GM18520 (cell line): Measurements from ENCODE around the gene GZMM.
"Not testable (repeated sequence)": the region's sequence is repeated elsewhere in the genome, so short reads cannot be mapped to it uniquely, and the experiment has no call there.

Source experiments
- ATAC-seq: cut with Tn5 transposase; IDR thresholded peaks from one replicate; pipeline ENCODE4 v1.9.1; 2021; ENCODE audit not compliant: unreplicated experiment

Gene GZMM

DNA sequence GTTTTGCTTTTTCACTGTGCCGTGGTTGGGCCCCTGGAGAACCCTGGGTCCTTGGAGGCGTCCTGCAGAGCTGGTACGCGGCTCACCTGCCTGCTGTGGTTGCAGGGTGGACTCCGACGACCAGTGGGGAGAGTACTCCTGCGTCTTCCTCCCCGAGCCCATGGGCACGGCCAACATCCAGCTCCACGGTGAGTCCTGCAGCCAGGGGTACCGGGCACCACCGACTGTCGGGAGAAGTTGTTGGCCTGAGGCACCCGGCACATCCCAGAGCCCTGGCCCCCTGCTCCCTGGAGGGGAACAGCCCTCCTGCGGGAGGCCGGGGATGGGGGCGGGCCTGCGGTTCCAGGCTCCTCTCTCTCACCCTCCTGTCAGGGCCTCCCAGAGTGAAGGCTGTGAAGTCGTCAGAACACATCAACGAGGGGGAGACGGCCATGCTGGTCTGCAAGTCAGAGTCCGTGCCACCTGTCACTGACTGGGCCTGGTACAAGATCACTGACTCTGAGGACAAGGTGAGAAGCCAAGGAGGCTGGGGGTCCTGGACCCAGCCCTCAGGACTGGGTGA is 36.5 kb downstream of the GZMM start:
- ATAC-seq = no peak

DNA sequence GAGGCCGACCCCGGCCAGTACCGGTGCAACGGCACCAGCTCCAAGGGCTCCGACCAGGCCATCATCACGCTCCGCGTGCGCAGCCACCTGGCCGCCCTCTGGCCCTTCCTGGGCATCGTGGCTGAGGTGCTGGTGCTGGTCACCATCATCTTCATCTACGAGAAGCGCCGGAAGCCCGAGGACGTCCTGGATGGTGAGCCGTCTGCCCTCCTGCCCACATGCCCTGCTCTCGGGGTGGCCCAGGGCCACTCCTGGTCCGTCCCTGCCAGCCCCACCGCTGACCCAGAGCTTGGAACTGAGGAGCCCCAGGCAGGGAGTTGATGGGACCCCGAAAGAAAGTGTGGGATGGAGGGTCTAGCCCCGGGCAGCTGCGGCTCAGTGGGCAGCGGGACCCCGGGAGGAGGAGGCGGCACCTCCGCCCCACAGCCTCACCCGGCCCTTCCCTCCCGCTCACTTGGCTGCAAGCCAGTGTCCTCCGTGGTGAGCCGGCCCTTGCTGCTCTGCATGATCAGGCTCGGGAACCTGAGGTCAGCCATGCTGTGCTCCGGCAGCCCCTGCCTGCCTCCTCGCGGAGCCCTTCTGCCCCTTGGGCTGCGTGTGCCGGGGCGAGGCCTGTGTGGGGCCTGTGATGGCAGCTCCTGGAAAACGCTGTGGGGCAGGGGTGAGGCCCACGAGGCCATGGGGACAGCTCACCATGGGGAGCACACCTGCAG is 37.7 kb downstream of the GZMM start:
- no peak for ATAC-seq

- no peak for ATAC-seq
These were observed 38.8 kb downstream of the GZMM start for GRCh38 chr19:582497-583197.

GRCh38 chr19:583198-583967 is 39.5 kb downstream of the GZMM start:
- no peak for ATAC-seq

DNA sequence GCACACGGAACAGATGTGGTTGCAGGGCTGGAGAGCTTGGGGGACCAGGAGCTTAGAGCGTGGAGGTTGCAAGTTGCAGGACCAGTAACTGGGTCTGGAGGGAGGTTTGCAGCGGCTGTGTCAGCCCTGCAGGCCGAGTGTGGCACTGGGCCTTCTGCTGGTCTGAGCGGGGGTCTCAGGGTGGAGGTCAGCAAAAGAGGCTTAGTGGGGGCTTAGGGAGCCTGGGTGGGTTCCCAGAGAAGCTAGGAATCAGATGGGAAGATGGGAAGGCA is 40.1 kb downstream of the GZMM start:
- ATAC-seq = no peak

- no peak for ATAC-seq
These were observed 40.6 kb downstream of the GZMM start for GRCh38 chr19:584240-585001.

DNA sequence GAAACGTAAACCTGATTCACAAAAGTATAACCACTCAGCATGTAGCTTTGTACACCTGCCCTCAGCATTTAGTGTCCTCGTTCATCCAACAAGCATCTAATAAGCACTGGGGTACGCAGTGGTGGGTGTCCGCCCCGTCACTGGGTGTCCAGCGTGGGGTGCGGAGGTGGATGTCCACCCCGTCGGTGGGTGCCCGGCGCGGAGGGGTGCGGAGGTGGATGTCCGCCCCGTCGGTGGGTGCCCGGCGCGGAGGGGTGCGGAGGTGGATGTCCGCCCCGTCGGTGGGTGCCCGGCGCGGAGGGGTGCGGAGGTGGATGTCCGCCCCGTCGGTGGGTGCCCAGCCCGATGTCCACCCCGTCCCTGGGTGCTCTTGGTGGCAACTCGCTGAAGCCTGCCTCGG is 41.3 kb downstream of the GZMM start:
- not testable (repeated sequence) for ATAC-seq

- ATAC-seq = no peak
These were observed 41.8 kb downstream of the GZMM start for GRCh38 chr19:585551-586110.

GRCh38 chr19:588093-588740 is 44.4 kb downstream of the GZMM start:
- no peak for ATAC-seq

- ATAC-seq = no peak
These were observed 45.2 kb downstream of the GZMM start for GRCh38 chr19:588741-589692.

- no peak for ATAC-seq
These were observed 46.0 kb downstream of the GZMM start, which contains the start of gene HCN2 for GRCh38 chr19:589693-590395. TSS of gene HCN2 (plus strand) at chr19:589881. CDS start at chr19:589946, 65 bp downstream.

- ATAC-seq = no peak
These were observed 46.5 kb downstream of the GZMM start for GRCh38 chr19:590396-590745.

DNA sequence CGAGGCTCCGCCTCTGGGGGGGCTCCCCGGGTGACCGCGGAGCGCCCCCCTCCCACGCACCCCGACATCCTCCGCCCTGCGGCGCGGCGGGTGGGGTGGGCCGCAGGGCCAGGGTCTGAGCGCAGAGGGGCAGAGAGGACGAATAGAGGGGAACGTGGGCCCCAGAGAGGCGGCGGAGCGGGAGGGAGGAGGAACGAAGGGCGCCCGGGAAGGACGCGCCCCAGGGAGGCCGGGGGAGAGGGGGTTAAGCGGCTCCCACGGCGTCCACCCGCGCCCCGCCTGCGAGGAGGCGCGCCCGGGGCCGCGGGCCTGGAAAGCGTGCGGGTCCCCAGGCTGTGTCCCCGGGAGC is 46.9 kb downstream of the GZMM start:
- no peak for ATAC-seq

DNA sequence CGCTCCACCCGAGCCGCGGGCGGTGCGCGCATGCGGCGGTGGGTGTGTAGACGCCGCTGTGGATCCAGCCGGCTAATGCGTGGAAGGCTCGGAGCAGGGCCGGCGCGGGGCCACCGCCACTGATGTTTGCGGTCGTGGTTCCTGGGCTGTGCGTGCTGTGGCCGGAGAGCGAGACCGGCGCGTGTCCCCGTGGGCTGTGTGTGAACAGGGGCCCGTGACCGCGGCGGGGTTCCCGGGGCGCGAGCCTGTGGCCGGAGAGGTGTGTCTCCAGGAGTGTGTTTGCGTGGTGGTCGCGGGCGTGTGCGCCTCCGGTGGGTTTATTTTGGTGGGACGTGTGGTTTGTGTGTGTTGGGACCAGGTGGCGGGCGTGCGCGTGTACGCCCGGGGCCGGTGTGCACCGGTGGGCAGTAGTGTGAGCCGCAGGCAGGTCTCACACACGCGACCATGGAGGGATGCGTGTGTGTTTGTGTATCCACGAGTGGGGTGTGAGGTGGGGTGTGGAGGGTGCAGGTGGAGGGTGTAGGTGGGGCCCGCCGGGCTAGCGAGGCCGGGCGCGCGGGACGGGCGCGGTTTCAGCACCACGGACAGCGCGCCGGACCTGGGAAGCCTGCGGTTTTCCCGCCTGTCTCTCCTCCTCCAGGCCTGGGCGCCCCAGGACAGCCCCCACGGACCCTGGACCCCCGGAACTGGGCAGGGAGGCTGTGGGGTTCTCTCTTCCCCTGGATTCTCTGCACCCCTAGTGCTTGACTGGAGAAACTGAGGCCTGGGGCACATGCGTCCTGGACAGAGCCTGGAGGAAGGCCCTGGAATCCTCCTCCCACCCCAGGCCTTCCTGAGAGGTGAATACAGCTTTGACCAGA is 47.5 kb downstream of the GZMM start:
- ATAC-seq = no peak

- no peak for ATAC-seq
These were observed 48.2 kb downstream of the GZMM start for GRCh38 chr19:592101-592500.

DNA sequence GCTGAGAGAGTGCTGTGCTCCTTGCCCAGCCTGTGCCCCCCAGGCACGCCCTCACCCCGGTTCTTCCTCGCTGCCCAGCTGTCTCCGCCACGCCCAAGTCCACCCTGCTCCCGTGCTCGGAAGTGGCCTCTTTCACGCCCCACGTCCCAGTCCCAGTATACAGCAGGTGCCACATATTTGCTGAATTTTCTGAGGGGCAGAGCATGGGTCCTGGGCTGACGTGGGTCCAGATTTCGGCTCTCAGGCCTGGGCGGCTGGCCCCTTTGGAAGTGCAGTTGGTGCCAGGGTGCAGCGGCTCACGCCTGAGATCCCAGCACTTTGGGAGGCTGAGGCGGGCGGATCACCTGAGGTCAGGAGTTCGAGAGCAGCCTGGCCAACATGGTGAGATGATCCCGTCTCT is 49.2 kb downstream of the GZMM start:
- no peak for ATAC-seq

- no peak for ATAC-seq
These were observed 49.7 kb downstream of the GZMM start for GRCh38 chr19:593505-593904.
